CD14-positive monocyte (primary cell): ENCODE results near the gene NTN4. TPM values are rescaled to one million over a fixed set of nuclear protein-coding genes. Genes with fewer than 3 reads are reported as not detected.

Source experiments
- DNase-seq, 3 donors: peaks; one replicate each; pipeline ENCODE4 v3.0.0-alpha.2; 2011 to 2022
- H2AFZ ChIP-seq: 2 replicates; pipeline ENCODE4 v1.6.0; 2012; ENCODE audit warnings: mild to moderate bottlenecking, low read depth, low read length, inconsistent platforms; ENCODE audit not compliant: insufficient read depth, poor library complexity, severe bottlenecking
- H3K27ac ChIP-seq, 2 donors: 1 replicate in 1 of 2; 2 replicates in 1 of 2; pipeline ENCODE4 v1.5.1; 2012 to 2013; ENCODE audit warnings: low read length in 2 of 2, control low read depth in 1 of 2, inconsistent platforms in 1 of 2, low read depth in 1 of 2, mild to moderate bottlenecking in 1 of 2
- H3K27me3 ChIP-seq, 2 donors: one replicate each; pipeline versions ENCODE4 v1.6.0 to v1.6.1; 2011 to 2013; ENCODE audit warnings: low read length in 2 of 2; ENCODE audit not compliant: control insufficient read depth in 2 of 2, insufficient read depth in 2 of 2
- H3K36me3 ChIP-seq, 2 donors: replicated peaks in 1 of 2; 1 replicate in 1 of 2; 2 replicates in 1 of 2; pipeline versions ENCODE4 v1.5.1 to v1.6.1; 2012 to 2013; ENCODE audit warnings: low read length in 2 of 2, control low read depth in 1 of 2, inconsistent platforms in 1 of 2, mild to moderate bottlenecking in 1 of 2; ENCODE audit not compliant: insufficient read depth in 2 of 2, control insufficient read depth in 1 of 2
- H3K4me1 ChIP-seq, 2 donors: 1 replicate in 1 of 2; 2 replicates in 1 of 2; pipeline versions ENCODE4 v1.5.1 to v1.6.1; 2012 to 2013; ENCODE audit warnings: low read length in 2 of 2, control low read depth in 1 of 2, inconsistent platforms in 1 of 2, mild to moderate bottlenecking in 1 of 2, moderate library complexity in 1 of 2; ENCODE audit not compliant: insufficient read depth in 2 of 2, control insufficient read depth in 1 of 2
- H3K4me2 ChIP-seq: replicated peaks from 2 replicates; pipeline ENCODE3; 2012; ENCODE audit warnings: low read length, moderate library complexity, mild to moderate bottlenecking; ENCODE audit not compliant: poor library complexity, severe bottlenecking; ENCODE audit errors: extremely low read depth
- H3K4me3 ChIP-seq, 3 experiments: fragments of 200-600 bp in 1 of 3; sonication (generic) in 1 of 3; replicated peaks in 1 of 3; 1 replicate in 2 of 3; 2 replicates in 1 of 3; pipeline ENCODE4 v1.5.1; 2011 to 2013; ENCODE audit warnings: low read length in 3 of 3, mild to moderate bottlenecking in 3 of 3, control low read depth in 2 of 3, low read depth in 2 of 3, inconsistent platforms in 1 of 3, moderate library complexity in 1 of 3
- H3K79me2 ChIP-seq: 2 replicates; pipeline ENCODE4 v1.6.0; 2012; ENCODE audit warnings: mild to moderate bottlenecking, control low read depth, inconsistent platforms, low read length, moderate library complexity; ENCODE audit not compliant: insufficient read depth
- H3K9ac ChIP-seq: 2 replicates; pipeline ENCODE4 v1.6.0; 2017; ENCODE audit warnings: low read length, mild to moderate bottlenecking; ENCODE audit not compliant: insufficient read depth, poor library complexity, severe bottlenecking
- H3K9me3 ChIP-seq, 2 donors: replicated peaks in 1 of 2; 1 replicate in 1 of 2; 2 replicates in 1 of 2; pipeline versions ENCODE4 v1.5.1 to v1.6.1; 2012 to 2013; ENCODE audit warnings: low read length in 2 of 2, control low read depth in 1 of 2; ENCODE audit not compliant: control insufficient read depth in 1 of 2, insufficient read depth in 1 of 2
- H4K20me1 ChIP-seq: 2 replicates; pipeline ENCODE4 v1.6.0; 2012; ENCODE audit warnings: mild to moderate bottlenecking, low read length, control low read depth, moderate library complexity; ENCODE audit not compliant: insufficient read depth
- H3K27ac Mint-ChIP-seq, 7 donors: one replicate each; pipeline ENCODE4 v1.8.0; 2020; ENCODE audit warnings: mild to moderate bottlenecking in 7 of 7, mixed read lengths in 7 of 7, moderate library complexity in 6 of 7, inconsistent platforms in 2 of 7
- H3K27me3 Mint-ChIP-seq, 3 donors: one replicate each; pipeline ENCODE4 v1.8.0; 2021 to 2022; ENCODE audit warnings: low read depth in 3 of 3, mild to moderate bottlenecking in 3 of 3, mixed read lengths in 3 of 3, moderate library complexity in 3 of 3, inconsistent platforms in 1 of 3
- H3K36me3 Mint-ChIP-seq, 2 donors: one replicate each; pipeline ENCODE4 v1.8.0; 2020; ENCODE audit warnings: mixed read lengths in 2 of 2, inconsistent platforms in 1 of 2, mild to moderate bottlenecking in 1 of 2
- H3K4me1 Mint-ChIP-seq: one replicate; pipeline ENCODE4 v1.8.0; 2020; ENCODE audit warnings: mild to moderate bottlenecking, mixed read lengths
- H3K4me3 Mint-ChIP-seq, 2 donors: one replicate each; pipeline ENCODE4 v1.8.0; 2020; ENCODE audit warnings: mild to moderate bottlenecking in 2 of 2, mixed read lengths in 2 of 2, moderate library complexity in 1 of 2
- H3K9me3 Mint-ChIP-seq, 7 donors: one replicate each; pipeline ENCODE4 v1.8.0; 2020 to 2022; ENCODE audit warnings: mixed read lengths in 7 of 7, mild to moderate bottlenecking in 6 of 7, moderate library complexity in 6 of 7, inconsistent platforms in 2 of 7
- WGBS: methylation state at CpG from one replicate; pipeline ENCODE4 v1.1.5; 2013; ENCODE audit warnings: missing lambda C conversion rate; ENCODE audit not compliant: insufficient coverage; 5-methylcytosine and 5-hydroxymethylcytosine counted together
- intact Hi-C, 2 donors: fragments of 100-400 bp; cut with micrococcal nuclease; formaldehyde crosslinking; loops; one replicate each; pipeline versions ENCODE4 v1.15.0 to v1.15.1; 2023
- polyA plus RNA-seq, 3 donors: library from polyadenylated mRNA; depleted of rRNA in 1 of 3; unstranded in 2 of 3; stranded (reverse) in 1 of 3; fragments of 300-500 nt in 2 of 3; fragments of >200 nt in 1 of 3; fragmentation: Illumina TruSeq in 2 of 3; gene quantifications; 1 replicate in 2 of 3; 2 replicates in 1 of 3; pipeline ENCODE4 v1.2.3, GENCODE V29; 2012 to 2021
- TF ChIP-seq, protein P1 (sequence below): fragments of 200-600 bp; IDR thresholded peaks from one replicate; pipeline ENCODE4 v1.8.0; 2022; ENCODE audit warnings: antibody characterized with exemption, mild to moderate bottlenecking

Gene NTN4
- polyA plus RNA-seq, 3 donors: not detected

- Mint-ChIP-seq H3K4me3 (no peak overlapping the region), H3K4me1 (no peaks in the 10 kb centered on the region)
- no peak overlapping the region for H3K27ac ChIP-seq
Observed at GRCh38 chr12:95699579-95699978, 91.0 kb downstream of the NTN4 start.

GRCh38 chr12:95694136-95694535, 96.4 kb downstream of the NTN4 start:
- TF ChIP-seq, protein P1, sequence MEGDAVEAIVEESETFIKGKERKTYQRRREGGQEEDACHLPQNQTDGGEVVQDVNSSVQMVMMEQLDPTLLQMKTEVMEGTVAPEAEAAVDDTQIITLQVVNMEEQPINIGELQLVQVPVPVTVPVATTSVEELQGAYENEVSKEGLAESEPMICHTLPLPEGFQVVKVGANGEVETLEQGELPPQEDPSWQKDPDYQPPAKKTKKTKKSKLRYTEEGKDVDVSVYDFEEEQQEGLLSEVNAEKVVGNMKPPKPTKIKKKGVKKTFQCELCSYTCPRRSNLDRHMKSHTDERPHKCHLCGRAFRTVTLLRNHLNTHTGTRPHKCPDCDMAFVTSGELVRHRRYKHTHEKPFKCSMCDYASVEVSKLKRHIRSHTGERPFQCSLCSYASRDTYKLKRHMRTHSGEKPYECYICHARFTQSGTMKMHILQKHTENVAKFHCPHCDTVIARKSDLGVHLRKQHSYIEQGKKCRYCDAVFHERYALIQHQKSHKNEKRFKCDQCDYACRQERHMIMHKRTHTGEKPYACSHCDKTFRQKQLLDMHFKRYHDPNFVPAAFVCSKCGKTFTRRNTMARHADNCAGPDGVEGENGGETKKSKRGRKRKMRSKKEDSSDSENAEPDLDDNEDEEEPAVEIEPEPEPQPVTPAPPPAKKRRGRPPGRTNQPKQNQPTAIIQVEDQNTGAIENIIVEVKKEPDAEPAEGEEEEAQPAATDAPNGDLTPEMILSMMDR: no peak
- no peaks in the 10 kb centered on the region for H3K4me1 ChIP-seq

More at GRCh38 chr12:95699579-95699978, 91.0 kb downstream of the NTN4 start:
- H3K4me1 ChIP-seq: no peaks in the 10 kb centered on the region
- TF ChIP-seq, protein P1: no peak
- no peak overlapping the region for H3K27ac Mint-ChIP-seq
- no peak overlapping the region for H3K9ac ChIP-seq
- H3K9me3 Mint-ChIP-seq: no peaks in the 10 kb centered on the region
- no peaks in the 10 kb centered on the region for H4K20me1 ChIP-seq
- peaks cover 1 to 7% (median 6%) of the 10 kb centered on the region in 3 donors for H3K27me3 Mint-ChIP-seq
- no peaks in the 10 kb centered on the region for H3K9me3 ChIP-seq
- no peaks in the 10 kb centered on the region for H3K79me2 ChIP-seq
- H3K4me2 ChIP-seq: no peak overlapping the region
- DNase-seq: no peak
- no peaks in the 10 kb centered on the region for H3K36me3 ChIP-seq
- H3K4me3 ChIP-seq: no peak overlapping the region
- intact Hi-C loops: no loop called here
- no peak overlapping the region for H2AFZ ChIP-seq
- no peaks in the 10 kb centered on the region for H3K27me3 ChIP-seq
- H3K36me3 Mint-ChIP-seq: no peaks in the 10 kb centered on the region

More at GRCh38 chr12:95694136-95694535, 96.4 kb downstream of the NTN4 start:
- Histone ChIP-seq H3K9me3 (no peaks in the 10 kb centered on the region), H3K79me2 (no peaks in the 10 kb centered on the region), H3K9ac (no peak overlapping the region), H2AFZ (no peak overlapping the region), H3K4me2 (no peak overlapping the region), H3K27ac (no peak overlapping the region), H3K36me3 (no peaks in the 10 kb centered on the region), H3K27me3 (no peaks in the 10 kb centered on the region), H3K4me3 (no peak overlapping the region), H4K20me1 (no peaks in the 10 kb centered on the region)
- Mint-ChIP-seq H3K4me1 (no peaks in the 10 kb centered on the region), H3K9me3 (peaks cover 0 to 1% (median 0%) of the 10 kb centered on the region in 7 donors), H3K4me3 (no peak overlapping the region), H3K36me3 (no peaks in the 10 kb centered on the region), H3K27me3 (peaks cover 0 to 1% (median under 1%) of the 10 kb centered on the region in 3 donors), H3K27ac (peak overlapping the region in 1 of 7 donors; percentile 20)
- no CpG with 5 or more reads among the region's 9 CpGs for WGBS
- DNase-seq: no peak
- intact Hi-C loops: no loop called here
